ENCODE measurements around the gene NKX2-1.

DNA sequence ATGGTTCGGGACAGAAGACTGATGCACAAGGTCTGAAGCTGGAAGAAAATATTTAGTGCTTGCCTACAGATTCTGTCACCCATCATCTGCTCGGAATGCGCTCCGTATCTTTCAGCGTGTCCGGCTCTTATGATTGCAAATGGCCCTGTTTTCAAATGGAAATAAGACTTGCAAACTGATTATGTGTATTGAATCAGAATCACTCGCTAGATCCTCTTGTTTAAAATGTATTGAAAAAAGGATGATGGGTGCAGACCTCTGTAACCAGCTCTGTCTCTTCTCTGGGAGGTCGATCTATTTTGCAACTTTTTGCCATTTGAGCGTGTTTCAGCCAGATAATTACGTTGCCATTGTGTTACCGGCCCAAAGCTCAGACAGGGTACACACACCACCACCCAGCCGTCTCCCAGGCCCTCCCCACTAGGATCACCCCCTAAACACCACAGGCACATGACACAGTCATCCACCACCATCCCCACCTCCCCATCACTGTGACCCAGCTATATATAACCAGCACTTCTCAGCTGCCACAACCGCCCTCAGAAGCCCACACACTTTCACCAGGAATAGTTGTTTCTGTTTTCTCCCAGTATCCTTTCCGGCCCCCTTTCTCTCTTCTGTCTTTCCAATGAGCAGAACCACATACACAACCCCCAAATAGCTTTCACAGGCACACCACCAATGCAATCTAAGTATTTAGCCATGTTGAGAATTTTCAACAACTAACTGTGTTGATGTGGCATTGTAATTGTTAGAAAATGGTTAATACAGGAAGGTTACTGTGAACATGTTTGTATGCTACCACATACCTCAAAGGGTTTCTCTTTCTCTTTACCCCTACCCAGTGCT lies 10.7 kb downstream of the NKX2-1 start:
- TF ChIP-seq CTCF (IDR thresholded peaks at IDR 0.05), result no peak
- TF ChIP-seq POLR2A (IDR thresholded peaks at IDR 0.05), result no peak

Measured in testis (tissue), 2 donors.